Endometrial microvascular endothelial cells (primary cell): ENCODE results near the gene APOBEC4. TPM values are rescaled to one million over a fixed set of nuclear protein-coding genes. Genes with fewer than 3 reads are reported as not detected.

Experiments
- in situ Hi-C: cut with HindIII; loops from 2 replicates; pipeline ENCODE4 v1.10.0; 2017; ENCODE audit warnings: low sequenced_read_pairs, low pct_unique_long_range_greater_than_20kb; ENCODE audit errors: inconsistent ontology term
- total RNA-seq: library from RNA; depleted of rRNA; stranded (reverse); fragments of >200 nt; gene quantifications from one replicate; pipeline ENCODE4 v1.2.3, GENCODE V29; 2015; ENCODE audit errors: inconsistent ontology term

APOBEC4 gene
- total RNA-seq, 1 donor from 2014 or later: not detected

GRCh38 chr1:183609759-183610452, 43.2 kb downstream of the APOBEC4 start:
- in situ Hi-C loops: no loop called here

- in situ Hi-C loops: no loop called here
Measured at GRCh38 chr1:183609313-183609712, 43.8 kb downstream of the APOBEC4 start.

- in situ Hi-C loops: no loop called here
Measured at GRCh38 chr1:183607322-183607980, 45.7 kb downstream of the APOBEC4 start.

- in situ Hi-C loops: no loop called here
Measured at GRCh38 chr1:183605904-183606303, 47.2 kb downstream of the APOBEC4 start.

- in situ Hi-C loops: no loop called here
Measured at GRCh38 chr1:183604815-183605214, 48.3 kb downstream of the APOBEC4 start.

- in situ Hi-C loops: no loop called here
Measured at GRCh38 chr1:183604038-183604808, 48.9 kb downstream of the APOBEC4 start.

GRCh38 chr1:183602510-183602909, 50.6 kb downstream of the APOBEC4 start:
- in situ Hi-C loops: no loop called here

- in situ Hi-C loops: no loop called here
Measured at GRCh38 chr1:183600634-183601033, 52.5 kb downstream of the APOBEC4 start.

GRCh38 chr1:183600136-183600535, 53.0 kb downstream of the APOBEC4 start:
- in situ Hi-C loops: no loop called here

GRCh38 chr1:183598386-183598785, 54.7 kb downstream of the APOBEC4 start:
- in situ Hi-C loops: no loop called here

- in situ Hi-C loops: no loop called here
Measured at GRCh38 chr1:183597656-183598347, 55.3 kb downstream of the APOBEC4 start.

GRCh38 chr1:183596500-183596899, 56.6 kb downstream of the APOBEC4 start:
- in situ Hi-C loops: no loop called here

Other genes starting within 250 kb of the APOBEC4 start
- gene NMNAT2, start 234.9 kb downstream of the APOBEC4 start, total RNA-seq: 0.19 TPM
- gene SMG7, start 180.8 kb downstream of the APOBEC4 start, total RNA-seq: 28.7 TPM
- gene NCF2, start 62.9 kb downstream of the APOBEC4 start, total RNA-seq: not detected
- 269 TPM for gene ARPC5, start 17.5 kb downstream of the APOBEC4 start, total RNA-seq
- gene RGL1, start 151.8 kb upstream of the APOBEC4 start, total RNA-seq: 8.5 TPM